GM12878 (cell line): Measurements from ENCODE around the gene PRKCZ. TPM values are rescaled to one million over a fixed set of nuclear protein-coding genes. Genes with fewer than 3 reads are reported as not detected.

Source experiments
- BCLAF1 ChIP-seq: fragments of 450-650 bp; IDR thresholded peaks from 2 replicates; pipeline ENCODE4 v1.6.1; 2017; ENCODE audit warnings: antibody characterized with exemption, mild to moderate bottlenecking, moderate library complexity
- CBFB ChIP-seq: IDR thresholded peaks from 2 replicates; pipeline ENCODE4 v1.6.1; 2016; ENCODE audit warnings: antibody characterized with exemption, low read depth
- CHD2 ChIP-seq: IDR thresholded peaks from 2 replicates; pipeline ENCODE4 v1.6.1; 2011; ENCODE audit warnings: low read depth, low read length, improper control_type of control experiment, borderline replicate concordance
- E2F4 ChIP-seq: IDR thresholded peaks from 2 replicates; pipeline ENCODE4 v1.6.1; 2012; ENCODE audit warnings: low read depth, low read length, improper control_type of control experiment
- EGR1 ChIP-seq, 2 experiments: IDR thresholded peaks; 1 replicate in 1 of 2; 2 replicates in 1 of 2; pipeline ENCODE4 v1.6.1; 2011 to 2012; ENCODE audit warnings: low read depth in 2 of 2, low read length in 2 of 2, borderline replicate concordance in 1 of 2, mild to moderate bottlenecking in 1 of 2, moderate library complexity in 1 of 2
- GABPA ChIP-seq: IDR thresholded peaks from 2 replicates; pipeline ENCODE4 v1.6.1; 2014; ENCODE audit warnings: antibody characterized with exemption, low read depth, mild to moderate bottlenecking, inconsistent platforms
- NRF1 ChIP-seq: conservative IDR thresholded peaks from 2 replicates; pipeline ENCODE4 v1.6.1; 2011; ENCODE audit warnings: mild to moderate bottlenecking, low read depth, low read length, improper control_type of control experiment
- RELB ChIP-seq: fragments of 450-650 bp; IDR thresholded peaks from 2 replicates; pipeline ENCODE4 v1.6.1; 2017; ENCODE audit warnings: low read depth, mild to moderate bottlenecking, moderate library complexity
- ZNF622 ChIP-seq: fragments of 450-650 bp; IDR thresholded peaks from 2 replicates; pipeline ENCODE4 v1.6.1; 2017; ENCODE audit warnings: mild to moderate bottlenecking, inconsistent platforms
- polyA plus RNA-seq, 11 experiments: library from polyadenylated mRNA; depleted of rRNA in 4 of 11; unstranded in 6 of 11; stranded (reverse) in 5 of 11; fragments of >200 nt; fragmentation: Nextera tagmentation in 4 of 11; fragmentation: Illumina TruSeq in 1 of 11; extraction: Ambion mirVana in 4 of 11; extraction: Trizol in 1 of 11; gene quantifications; 1 replicate in 1 of 11; 2 replicates in 10 of 11; pipeline versions ENCODE4 v1.2.1 to v1.2.3, GENCODE V29; 2011 to 2016; ENCODE audit warnings: inconsistent platforms in 2 of 11, missing spikeins in 2 of 11, low read depth in 1 of 11
- total RNA-seq, 4 experiments: library from RNA; depleted of rRNA in 3 of 4; stranded (reverse); fragments of >200 nt in 3 of 4; fragmentation: Illumina TruSeq in 1 of 4; extraction: Trizol in 1 of 4; gene quantifications; 2 replicates each; pipeline versions ENCODE4 v1.2.1 to v1.2.3, GENCODE V29; 2013 to 2021

PRKCZ gene
- total and polyA plus RNA-seq, 10 of the 15 experiments (the other 5 are each of a cell fraction or from before 2014, with no cell fraction given): 0.05 to 1.9 (median 0.64) TPM; not detected in 1

- no peak for TF ChIP-seq BCLAF1
- no peak for TF ChIP-seq ZNF622
- no peak for TF ChIP-seq CBFB
- no peak for TF ChIP-seq CHD2
- TF ChIP-seq GABPA: no peak
- TF ChIP-seq NRF1: no peak
- TF ChIP-seq EGR1 (IDR thresholded peaks at IDR 0.05; ENCODE audit: borderline replicate concordance in 1 of 2, low read depth in 2 of 2, low read length in 2 of 2): no peak
- no peak for TF ChIP-seq E2F4
- no peak for TF ChIP-seq RELB
- TF ChIP-seq, all 136 proteins: peak for 0
Measured at GRCh38 chr1:2128189-2128901, 78.1 kb downstream of the PRKCZ start (continued).
